ENCODE results near the gene ATP8A2. TPM values are rescaled to one million over a fixed set of nuclear protein-coding genes. Genes with fewer than 3 reads are reported as not detected.

Gene ATP8A2
- total RNA-seq, 1 experiment from 2014 or later: 0.20 TPM

DNA sequence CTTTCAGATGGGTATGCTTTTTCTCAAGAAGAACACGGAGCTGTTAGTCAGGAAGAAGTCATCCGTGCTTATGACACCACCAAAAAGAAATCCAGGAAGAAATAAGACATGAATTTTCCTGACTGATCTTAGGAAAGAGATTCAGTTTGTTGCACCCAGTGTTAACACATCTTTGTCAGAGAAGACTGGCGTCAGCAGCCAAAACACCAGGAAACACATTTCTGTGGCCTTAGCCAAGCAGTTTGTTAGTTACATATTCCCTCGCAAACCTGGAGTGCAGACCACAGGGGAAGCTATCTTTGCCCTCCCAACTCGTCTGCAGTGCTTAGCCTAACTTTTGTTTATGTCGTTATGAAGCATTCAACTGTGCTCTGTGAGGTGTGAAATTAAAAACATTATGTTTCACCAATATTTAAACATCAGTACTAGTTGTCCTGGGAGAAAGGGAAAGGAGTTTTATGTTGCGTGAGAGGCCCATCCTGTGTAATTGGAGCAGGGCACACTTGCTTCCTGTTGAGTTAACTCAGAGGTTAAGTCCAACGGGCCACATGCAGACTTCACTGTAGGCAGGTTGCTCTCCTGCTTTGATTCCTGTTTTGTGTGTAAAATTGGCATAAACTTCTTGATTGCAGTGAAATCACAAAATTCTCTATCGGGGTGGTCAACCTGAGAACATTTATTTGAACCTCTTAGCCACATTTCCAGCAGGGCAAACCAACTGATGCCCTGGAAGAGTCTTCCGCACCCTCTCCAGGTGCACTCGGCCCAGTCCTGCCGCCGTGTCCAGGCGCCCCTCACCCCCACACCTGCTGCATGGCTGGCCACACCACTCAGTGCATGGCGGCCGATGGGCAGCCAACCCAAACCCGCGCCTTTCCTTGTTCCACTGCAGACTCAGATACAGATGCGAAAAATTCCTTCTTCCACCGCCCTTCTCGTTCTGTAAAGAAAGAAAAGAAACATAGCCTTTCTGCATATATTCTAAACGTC lies 648.4 kb downstream of the ATP8A2 start:
- no peak for DNase-seq (ENCODE audit: extremely low read depth, low read depth)

DNA sequence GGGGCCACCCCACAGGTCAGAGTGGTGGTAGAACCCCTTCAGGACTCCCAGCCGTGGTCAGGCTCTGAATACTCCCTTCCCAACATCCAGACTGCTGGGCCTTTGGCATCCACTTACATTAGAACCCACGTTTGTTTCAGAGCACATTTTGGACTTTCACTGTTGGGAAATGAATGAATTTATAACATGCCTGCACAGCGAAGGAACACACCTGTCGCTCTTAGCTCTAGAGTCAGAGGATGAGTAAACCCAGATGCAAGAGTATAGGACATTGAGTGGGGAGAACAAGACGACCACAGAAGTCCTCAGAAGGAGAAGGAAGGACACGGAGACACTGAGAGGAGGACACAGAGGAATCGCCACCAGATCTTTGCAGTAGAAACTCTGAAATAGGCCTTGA lies 649.1 kb downstream of the ATP8A2 start:
- DNase-seq (ENCODE audit: extremely low read depth, low read depth): no peak

DNA sequence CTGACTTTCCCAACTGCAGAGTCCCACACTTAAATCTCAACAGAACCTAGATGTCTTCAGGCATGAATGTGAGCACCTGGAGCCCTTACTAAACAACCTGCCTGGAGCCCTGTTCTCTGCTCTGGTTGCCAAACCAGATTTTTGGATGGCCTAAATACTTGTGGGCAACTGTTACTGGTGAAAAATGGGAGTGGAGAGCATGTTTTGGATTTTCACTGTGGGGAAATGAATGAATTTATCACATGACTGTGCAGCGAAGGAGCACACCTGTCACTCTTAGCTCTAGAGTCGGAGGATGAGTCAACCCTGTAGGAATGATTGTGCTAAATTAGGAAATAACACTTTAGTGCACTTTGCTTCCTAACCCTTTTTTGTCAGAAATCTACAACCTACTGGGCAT lies 649.7 kb downstream of the ATP8A2 start:
- no peak for DNase-seq (ENCODE audit: extremely low read depth, low read depth)

DNA sequence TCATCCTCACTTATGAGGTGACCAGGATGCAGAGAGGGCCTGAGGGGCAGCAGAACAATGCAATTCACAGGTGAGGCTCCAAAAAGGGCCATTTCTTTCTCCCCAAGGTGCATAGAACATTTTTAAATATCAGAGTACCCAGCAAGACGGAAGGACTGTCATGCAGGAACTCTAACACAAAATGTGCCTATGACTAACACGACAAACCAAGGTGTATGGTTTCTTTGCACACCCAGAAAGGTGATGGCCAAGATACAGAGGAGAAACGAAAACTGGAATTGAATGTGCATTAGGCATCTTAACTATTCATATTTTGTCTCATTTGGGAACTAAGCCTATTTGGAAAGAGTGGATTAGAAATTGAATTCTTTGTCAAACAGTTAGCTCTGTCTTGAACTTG lies 650.2 kb downstream of the ATP8A2 start:
- DNase-seq (ENCODE audit: extremely low read depth, low read depth): no peak

DNA sequence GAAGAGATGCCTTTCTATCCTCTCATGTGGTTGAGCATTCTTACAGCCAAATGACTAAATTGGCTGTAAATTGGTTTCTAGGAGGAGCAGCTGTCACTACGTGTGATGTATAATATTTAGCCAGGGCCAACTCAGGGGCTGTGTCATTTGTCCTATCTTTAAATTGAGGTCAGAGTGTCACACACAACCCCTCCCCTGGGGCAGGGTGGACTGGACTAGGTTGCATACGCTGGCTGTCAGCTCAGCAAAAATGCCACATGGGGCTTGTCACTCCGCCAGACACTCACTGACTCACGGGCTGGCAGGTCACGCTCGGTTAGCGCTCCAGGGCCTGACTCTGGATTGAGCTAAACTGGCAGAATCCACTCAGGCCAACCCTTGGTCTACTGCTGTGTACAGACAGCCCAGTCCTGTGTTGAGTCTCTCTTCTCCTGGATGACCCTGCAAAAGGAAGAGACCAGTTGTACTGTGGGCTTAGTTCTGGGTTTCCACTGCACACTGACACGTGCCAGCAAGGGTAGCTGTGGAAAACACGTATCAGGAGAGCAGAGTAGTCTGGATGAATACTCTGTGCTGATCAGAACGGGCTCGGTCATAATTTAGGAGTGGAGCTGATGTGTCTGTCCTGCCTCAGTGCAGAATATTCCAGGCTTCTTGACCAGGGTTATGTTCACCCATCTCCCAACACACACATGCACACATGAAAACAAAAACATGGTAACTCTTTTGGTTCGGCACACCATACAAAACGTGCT lies 650.9 kb downstream of the ATP8A2 start:
- DNase-seq (ENCODE audit: extremely low read depth, low read depth): peak; percentile 21

DNA sequence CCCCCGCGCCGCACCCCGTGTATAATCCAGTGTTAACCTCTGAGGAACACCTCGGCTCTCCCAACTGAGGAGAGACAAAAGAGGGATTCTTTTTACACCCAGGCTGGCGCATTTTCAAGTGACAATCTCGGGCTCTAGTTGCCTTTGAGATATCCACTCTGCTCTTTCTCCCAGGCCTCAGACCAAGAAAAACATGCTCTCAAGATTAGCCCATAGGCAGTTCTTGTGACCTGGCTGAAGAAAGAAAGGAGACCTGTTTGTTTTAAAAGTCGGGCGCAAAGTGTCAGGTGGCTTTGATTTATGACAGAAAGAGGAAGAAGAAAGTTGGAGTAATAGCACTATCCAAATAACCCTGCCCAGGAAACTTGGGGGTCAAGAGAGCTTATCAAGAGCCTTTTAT lies 652.8 kb downstream of the ATP8A2 start:
- no peak for DNase-seq (ENCODE audit: extremely low read depth, low read depth)

DNA sequence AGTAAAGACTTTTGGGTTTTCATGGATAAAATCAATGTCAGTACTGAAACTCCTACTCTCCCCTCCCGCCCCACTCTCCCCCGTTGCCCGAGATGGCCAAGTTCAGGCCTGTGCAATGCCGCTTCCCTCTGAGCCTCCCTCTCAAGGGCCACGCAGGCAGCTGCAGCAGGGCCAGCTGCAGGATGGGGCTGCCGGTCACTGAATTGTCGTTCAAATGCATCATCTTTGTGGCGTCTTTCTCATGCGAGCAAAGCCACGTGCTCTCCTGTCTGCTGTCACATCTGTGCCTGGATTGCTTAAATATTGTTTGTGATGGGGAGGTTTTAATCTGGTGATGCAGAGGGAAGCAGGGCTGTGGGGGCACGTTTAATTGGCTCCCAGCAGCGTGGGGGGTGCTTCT lies 653.4 kb downstream of the ATP8A2 start:
- DNase-seq (ENCODE audit: extremely low read depth, low read depth): no peak

DNA sequence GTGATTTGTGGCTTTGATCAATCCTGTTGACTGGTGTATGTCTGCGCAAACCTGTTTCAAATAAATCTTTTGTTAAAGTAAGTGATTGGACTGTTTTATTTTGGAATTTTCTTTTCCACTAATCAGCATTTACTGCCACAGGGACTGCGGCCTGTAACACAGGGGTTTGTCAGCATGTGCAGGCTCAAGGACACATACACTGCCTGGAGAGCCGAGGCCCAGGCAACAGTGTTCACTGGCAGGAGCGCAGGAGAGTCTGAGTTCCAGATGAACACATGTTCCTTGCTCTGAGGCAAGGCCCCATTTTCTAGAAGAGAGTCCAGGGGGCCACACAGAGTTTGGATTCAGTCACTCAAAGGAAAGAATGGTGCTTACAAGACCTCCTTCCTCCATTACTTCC lies 654.0 kb downstream of the ATP8A2 start:
- no peak for DNase-seq (ENCODE audit: extremely low read depth, low read depth)

DNA sequence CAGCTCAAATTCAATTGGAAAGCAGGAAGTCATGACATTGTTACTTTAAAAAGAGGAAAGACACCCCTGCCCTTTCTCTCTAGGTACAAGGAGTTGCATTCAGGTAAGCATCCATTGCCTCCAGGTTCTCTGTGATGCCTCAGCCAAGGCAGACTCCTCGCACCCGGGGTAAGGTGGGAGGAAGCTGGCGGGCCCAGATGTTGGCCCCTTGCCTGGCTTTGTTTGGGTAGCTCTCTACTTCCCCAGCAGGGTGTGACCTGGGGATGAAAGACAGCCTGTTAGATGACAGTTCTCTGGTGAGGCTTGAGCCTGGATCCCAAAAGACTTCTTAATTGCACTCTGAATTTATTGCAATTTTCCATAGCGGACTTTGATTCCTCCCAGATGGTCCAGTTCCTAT lies 654.4 kb downstream of the ATP8A2 start:
- no peak for DNase-seq (ENCODE audit: extremely low read depth, low read depth)

DNA sequence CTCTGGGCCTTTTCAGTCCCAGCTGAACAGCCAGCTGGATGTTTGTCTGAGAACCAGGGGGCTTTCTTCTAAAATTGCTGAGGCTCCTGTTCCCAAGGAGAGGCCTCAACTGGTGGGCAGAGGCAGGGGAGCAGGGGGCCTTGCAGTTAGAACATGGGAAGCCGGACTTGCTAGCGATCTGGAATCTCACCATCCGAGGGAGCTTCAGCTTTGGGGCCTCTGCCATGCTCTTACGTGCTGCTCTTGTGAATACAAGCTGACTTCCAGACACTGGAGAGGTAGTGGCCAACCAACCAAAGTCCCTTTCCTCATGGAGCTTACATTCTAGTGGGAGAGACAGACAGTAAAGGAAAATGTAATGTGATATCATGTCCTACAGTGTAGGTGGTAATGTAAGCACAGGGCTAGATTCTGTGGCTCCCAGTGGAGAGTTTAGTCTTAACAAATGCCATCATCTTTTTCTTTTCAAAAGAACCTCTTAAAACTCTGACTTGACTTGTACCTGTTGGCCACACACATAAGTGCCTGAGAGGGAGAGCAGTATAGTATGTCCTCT lies 657.9 kb downstream of the ATP8A2 start:
- DNase-seq (ENCODE audit: extremely low read depth, low read depth): no peak

DNA sequence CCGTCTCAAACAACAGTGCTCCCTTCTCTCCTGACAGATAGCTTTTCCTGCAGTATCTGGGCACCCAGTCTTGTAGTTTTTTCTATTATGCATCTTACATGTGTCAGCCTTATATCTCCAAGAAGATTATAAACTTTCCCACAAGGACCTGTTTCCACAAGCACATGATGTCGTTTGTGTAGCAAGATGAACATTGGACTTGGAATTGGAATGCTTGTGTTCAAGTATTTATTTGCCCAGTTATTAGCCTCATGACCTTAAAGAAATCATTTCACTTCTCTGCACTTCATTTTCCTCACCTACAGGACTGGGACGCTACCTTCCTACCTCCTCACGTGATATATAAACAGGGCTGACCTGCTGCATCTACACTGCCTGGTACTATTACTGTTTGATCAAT lies 658.6 kb downstream of the ATP8A2 start:
- DNase-seq (ENCODE audit: extremely low read depth, low read depth): no peak

DNA sequence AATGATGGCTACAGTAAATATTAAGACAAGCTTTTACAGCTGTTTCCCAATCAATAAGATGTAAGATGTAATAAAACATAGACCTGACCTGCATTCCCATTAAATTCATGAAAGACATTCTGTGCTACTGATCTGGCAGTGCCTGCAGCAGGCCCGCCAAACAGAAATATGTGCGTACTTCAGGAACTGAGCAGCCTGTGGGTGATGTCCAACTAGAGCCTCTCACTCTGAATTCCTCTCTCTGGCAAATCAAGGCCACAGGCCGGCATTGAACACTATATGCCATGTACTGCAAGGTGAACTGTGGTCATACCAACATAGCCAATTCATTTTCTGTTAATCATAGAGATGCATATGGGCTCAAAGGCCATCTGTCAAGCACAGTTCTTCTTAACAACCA lies 662.2 kb downstream of the ATP8A2 start:
- DNase-seq (ENCODE audit: extremely low read depth, low read depth): no peak

DNA sequence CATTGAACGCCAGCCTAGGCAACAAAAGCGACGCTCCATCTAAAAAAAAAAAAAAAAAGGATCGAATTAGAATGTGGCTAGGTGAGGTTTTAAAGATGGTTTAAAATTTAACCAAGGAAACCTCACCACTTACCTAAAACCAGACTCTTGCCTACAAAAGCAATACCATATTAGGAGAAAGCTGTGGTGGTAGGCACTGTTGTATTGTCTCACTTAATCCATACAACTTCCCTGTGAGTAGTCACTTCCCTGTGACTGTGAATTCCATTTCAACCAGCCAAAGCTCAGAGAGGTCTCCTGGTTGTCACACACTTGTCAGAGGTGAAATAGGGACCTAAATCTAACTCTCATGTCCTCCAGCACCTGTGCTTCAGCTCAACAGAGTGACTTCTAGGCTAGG lies 664.6 kb downstream of the ATP8A2 start:
- no peak for DNase-seq (ENCODE audit: extremely low read depth, low read depth)

DNA sequence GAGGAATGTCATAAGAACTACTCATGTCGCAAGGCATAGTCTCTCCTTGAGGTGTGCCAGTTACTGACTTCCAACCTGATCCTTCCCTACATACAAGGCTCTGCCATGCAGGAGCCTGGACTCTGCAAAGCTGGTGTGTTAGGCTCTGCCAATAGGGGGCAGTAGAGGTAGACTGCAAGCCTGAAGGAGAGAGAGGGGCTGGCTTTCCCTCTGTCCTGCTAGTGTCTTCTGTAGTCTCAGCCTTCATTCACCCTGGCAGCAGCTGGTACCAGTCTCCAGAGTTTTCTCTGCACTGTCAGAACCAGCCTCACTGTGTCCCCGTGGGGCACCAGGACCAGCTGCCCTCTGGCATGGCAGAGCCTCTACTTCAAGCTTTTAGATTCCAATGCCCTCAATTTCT lies 665.5 kb downstream of the ATP8A2 start:
- no peak for DNase-seq (ENCODE audit: extremely low read depth, low read depth)

DNA sequence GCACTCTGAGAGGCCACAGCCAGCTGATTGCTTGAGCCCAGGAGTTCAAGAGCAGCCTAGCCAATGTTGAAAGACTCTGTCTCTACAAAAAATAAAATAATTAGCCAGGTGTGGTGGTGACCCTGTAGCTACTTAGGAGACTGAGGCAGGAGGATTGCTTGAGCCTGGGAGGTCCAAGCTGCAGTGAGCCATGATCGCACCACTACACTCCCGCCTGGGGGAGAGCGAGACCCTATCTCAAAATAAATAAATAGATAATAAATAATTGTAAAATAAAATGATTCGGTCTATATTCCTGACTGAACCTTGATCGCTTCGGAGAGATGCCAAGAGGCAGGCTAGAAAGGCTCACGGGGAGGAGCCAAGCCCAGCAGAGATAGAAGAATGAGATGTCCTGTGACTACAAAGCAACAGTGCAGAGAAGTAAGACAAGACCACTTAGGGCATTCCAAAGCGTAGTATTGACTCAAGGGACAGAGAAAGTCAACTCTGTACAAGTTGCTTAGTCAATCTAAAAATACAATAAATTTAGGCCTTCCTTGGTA lies 667.2 kb downstream of the ATP8A2 start:
- DNase-seq (ENCODE audit: extremely low read depth, low read depth): no peak

DNA sequence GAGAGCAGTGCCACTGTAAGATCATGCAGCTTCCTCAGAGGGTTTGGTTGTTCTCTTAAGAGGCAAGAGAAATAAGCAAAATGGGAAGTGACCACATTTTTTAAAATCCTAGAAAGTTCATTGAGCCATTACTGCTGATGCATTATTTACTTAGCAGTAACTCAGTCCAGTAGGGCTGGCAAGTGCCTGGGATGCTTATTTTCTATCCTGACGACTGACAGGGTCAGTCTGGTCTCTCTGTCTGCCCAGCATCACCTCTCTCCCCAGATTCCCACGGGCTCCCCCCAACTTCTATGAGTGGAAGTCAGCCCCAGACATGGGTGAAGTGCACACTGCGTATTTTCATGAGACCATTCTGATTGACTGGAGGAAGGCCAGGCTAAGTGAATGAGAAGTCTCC lies 669.7 kb downstream of the ATP8A2 start:
- no peak for DNase-seq (ENCODE audit: extremely low read depth, low read depth)

DNA sequence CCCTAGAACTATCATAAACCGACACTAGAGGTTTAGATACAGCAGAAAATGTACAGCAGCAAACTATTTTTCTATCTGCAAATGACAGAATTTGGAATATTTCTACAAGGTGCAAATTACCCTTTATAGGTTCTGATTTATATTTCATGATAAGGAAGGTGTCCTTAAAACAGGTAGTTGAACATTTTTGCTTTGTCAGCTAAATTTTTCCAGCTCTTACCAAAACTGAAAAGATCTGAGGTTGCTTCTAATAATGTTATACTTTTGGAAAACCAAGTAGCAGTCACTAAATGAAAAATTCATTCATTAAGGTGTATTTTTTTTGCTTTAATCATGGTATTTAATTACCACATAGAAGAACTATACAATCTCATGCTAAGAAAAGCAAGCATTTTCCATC lies 671.0 kb downstream of the ATP8A2 start:
- no peak for DNase-seq (ENCODE audit: extremely low read depth, low read depth)

DNA sequence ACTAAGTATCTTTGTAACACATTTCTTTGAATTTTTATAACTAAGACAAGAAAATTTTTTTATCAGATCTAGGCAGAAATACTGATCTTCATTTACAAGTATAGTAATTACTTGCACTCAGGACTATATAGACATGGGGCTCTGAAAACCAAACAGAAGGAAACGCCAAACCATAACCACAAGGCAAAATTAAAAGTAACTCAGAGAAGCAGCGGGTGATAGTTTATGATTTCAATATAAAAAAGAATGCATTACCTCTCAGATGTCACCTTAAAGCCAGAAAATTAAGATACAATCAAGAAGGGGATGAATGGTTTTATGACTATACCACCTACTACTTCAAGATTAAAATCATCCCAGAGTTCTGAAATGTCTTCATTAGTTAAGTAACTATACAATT lies 673.4 kb downstream of the ATP8A2 start:
- no peak for DNase-seq (ENCODE audit: extremely low read depth, low read depth)

DNA sequence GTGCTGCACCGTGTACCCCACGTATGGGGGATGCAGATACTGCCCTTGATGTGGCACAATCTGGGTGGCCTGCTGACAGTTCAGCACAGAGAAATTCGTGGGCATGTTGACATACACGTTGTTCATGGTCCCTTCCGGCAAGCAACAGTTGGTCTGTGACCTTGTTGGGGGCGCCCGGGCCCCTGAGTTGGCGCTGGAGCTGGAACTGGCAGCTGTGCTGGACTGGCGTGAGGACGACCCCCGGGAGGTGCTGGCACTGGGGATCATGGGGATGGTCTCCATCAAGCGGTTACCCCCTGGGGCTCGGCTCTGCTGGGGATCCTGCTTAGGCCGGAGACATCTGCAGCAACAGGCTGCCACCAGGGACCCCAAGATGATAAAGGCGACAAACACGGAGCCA lies 674.9 kb downstream of the ATP8A2 start:
- no peak for DNase-seq (ENCODE audit: extremely low read depth, low read depth)

DNA sequence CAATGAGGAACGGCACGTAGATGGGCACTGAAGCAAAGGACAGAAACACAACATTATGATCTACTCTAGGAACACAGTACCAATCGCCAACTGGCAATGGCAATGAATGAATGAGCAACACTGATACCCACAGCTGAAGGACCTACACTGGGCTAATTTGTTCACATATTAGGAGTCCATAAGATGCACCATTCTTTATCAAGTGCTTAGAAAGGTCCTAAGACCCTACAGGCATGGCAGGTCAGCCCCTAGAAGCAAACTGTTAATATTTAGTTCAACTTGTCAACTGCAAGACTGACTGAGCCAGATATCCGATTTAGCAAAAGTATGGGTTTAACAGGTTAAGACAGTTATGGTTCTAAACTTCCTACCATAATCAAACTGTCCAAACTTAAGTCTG lies 675.3 kb downstream of the ATP8A2 start:
- no peak for DNase-seq (ENCODE audit: extremely low read depth, low read depth)

DNA sequence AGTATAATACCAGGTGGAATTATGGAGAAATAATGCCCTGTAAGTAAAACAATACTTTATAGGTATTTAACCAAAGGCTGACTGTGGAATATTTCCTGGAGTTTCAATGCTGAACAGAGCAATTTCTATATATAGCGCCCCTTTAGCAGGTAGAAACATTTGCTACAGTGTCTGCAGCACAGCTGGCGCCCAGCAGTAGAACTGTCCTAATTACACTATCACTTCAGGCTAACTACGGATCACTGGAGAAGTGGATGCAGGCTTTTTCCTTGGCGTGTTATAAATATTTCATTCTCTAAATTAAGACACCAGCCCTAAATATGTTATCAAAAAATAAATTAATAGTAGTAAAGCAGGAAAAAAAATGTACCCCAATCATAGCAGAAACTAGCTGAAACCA lies 677.0 kb downstream of the ATP8A2 start:
- DNase-seq (ENCODE audit: extremely low read depth, low read depth): no peak

All from NCI-H460 (cell line).